HG02571 (cell line): Measurements from ENCODE around the gene SERPINC1.
"Not testable (repeated sequence)": the region's sequence is repeated elsewhere in the genome, so short reads cannot be mapped to it uniquely, and the experiment has no call there.

Experiments
- ATAC-seq: cut with Tn5 transposase; IDR thresholded peaks from one replicate; pipeline ENCODE4 v1.9.1; 2021; ENCODE audit warnings: mild to moderate bottlenecking, moderate library complexity; ENCODE audit not compliant: unreplicated experiment

The SERPINC1 gene

GRCh38 chr1:173893611-173894010, 23.5 kb downstream of the SERPINC1 start:
- ATAC-seq = no peak

GRCh38 chr1:173889885-173890284, 27.2 kb downstream of the SERPINC1 start:
- ATAC-seq = no peak

GRCh38 chr1:173888749-173889148, 28.4 kb downstream of the SERPINC1 start:
- ATAC-seq = no peak

GRCh38 chr1:173887627-173888026, 29.5 kb downstream of the SERPINC1 start:
- ATAC-seq = no peak

- no peak for ATAC-seq
Measured at GRCh38 chr1:173886746-173887611, 30.1 kb downstream of the SERPINC1 start.

GRCh38 chr1:173884701-173885100, 32.4 kb downstream of the SERPINC1 start:
- no peak for ATAC-seq

GRCh38 chr1:173881117-173881516, 36.0 kb downstream of the SERPINC1 start:
- not testable (repeated sequence) for ATAC-seq

- ATAC-seq = no peak
Measured at GRCh38 chr1:173878251-173878650, 38.9 kb downstream of the SERPINC1 start.

GRCh38 chr1:173876732-173877131, 40.4 kb downstream of the SERPINC1 start:
- no peak for ATAC-seq

GRCh38 chr1:173871500-173871899, 45.6 kb downstream of the SERPINC1 start:
- ATAC-seq = no peak

GRCh38 chr1:173871091-173871490, 46.0 kb downstream of the SERPINC1 start:
- ATAC-seq = no peak

- ATAC-seq = no peak
Measured at GRCh38 chr1:173870252-173871075, 46.7 kb downstream of the SERPINC1 start.

GRCh38 chr1:173869021-173869359, 48.1 kb downstream of the SERPINC1 start:
- ATAC-seq = no peak

- ATAC-seq = peak; percentile 50
Measured at GRCh38 chr1:173868266-173869020, 48.7 kb downstream of the SERPINC1 start, which contains the start of gene ZBTB37. ZBTB37 (plus strand) TSS chr1:173868380; CDS start chr1:173870226, 1,846 bp downstream.

- ATAC-seq = peak; percentile 60
Measured at GRCh38 chr1:173867753-173868265, 49.3 kb downstream of the SERPINC1 start, which contains the start of gene GAS5. GAS5 (minus strand) TSS chr1:173867989.

GRCh38 chr1:173867141-173867752, 49.9 kb downstream of the SERPINC1 start:
- no peak for ATAC-seq

- no peak for ATAC-seq
Measured at GRCh38 chr1:173866413-173867115, 50.6 kb downstream of the SERPINC1 start.

- no peak for ATAC-seq
Measured at GRCh38 chr1:173865468-173866164, 51.5 kb downstream of the SERPINC1 start.
